ENCODE results near the gene CDK8. TPM values are rescaled to one million over a fixed set of nuclear protein-coding genes. Genes with fewer than 3 reads are reported as not detected.

The CDK8 gene
- total and polyA plus RNA-seq, 10 of the 15 experiments (the other 5 are each of a cell fraction or from before 2014, with no cell fraction given) = 8.6 to 23.5 (median 12.5) TPM

DNA sequence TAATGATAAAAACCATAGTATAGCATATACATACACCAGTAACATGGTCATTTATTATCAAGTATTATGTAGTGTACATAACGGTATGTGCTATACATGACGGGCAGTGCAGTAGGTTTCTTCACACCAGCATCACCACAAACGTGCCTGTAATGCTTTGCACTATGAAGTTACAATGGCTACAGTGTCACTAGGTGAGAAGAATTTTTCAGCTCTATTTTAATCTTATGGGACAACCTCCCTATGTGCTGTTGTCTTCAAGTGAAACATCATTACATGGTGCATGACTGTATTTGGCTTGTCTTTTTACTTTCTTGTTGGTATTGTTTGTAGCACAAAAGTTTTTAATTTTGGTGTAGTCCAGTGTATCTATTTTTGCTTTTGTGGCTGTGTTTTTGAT is 18.7 kb downstream of the CDK8 start:
- no peak for FAIRE-seq

More for the DNA sequence above, 18.7 kb downstream of the CDK8 start:
- Histone ChIP-seq H3K4me3 (no peak overlapping the region), H3K9me3 (replicated peaks; ENCODE audit: control insufficient read depth, insufficient read depth, low read length) (no peaks in the 10 kb centered on the region), H4K20me1 (ENCODE audit: control insufficient read depth, insufficient read depth) (no peaks in the 10 kb centered on the region), H3K27me3 (replicated peaks in 1 of 2; ENCODE audit: control insufficient read depth in 2 of 2, insufficient read depth in 2 of 2, low read length in 1 of 2) (no peaks in the 10 kb centered on the region), H3K27ac (ENCODE audit: control insufficient read depth, insufficient read depth) (no peak overlapping the region), H3K79me2 (ENCODE audit: control insufficient read depth, insufficient read depth, low read length) (peaks cover 7% of the 10 kb centered on the region), H3K36me3 (ENCODE audit: control insufficient read depth in 2 of 2, insufficient read depth in 2 of 2, low read length in 1 of 2) (no peaks in the 10 kb centered on the region), H3K4me1 (ENCODE audit: control insufficient read depth, insufficient read depth, low read length) (no peaks in the 10 kb centered on the region), H3K4me2 (ENCODE audit: control insufficient read depth, insufficient read depth) (no peak overlapping the region), H2AFZ (ENCODE audit: control insufficient read depth, low read depth, low read length) (no peak overlapping the region), H3K9ac (ENCODE audit: control insufficient read depth, insufficient read depth, low read length) (no peak overlapping the region)
- TF ChIP-seq SRF (IDR thresholded peaks at IDR 0.05; ENCODE audit: low read depth in 2 of 2, low read length in 2 of 2) = no peak
- no peak for TF ChIP-seq MEF2B (IDR thresholded peaks at IDR 0.05; ENCODE audit: partially characterized antibody, poor library complexity, severe bottlenecking)
- no peak for TF ChIP-seq NFXL1 (IDR thresholded peaks at IDR 0.05; ENCODE audit: borderline replicate concordance)
- TF ChIP-seq, protein P1, sequence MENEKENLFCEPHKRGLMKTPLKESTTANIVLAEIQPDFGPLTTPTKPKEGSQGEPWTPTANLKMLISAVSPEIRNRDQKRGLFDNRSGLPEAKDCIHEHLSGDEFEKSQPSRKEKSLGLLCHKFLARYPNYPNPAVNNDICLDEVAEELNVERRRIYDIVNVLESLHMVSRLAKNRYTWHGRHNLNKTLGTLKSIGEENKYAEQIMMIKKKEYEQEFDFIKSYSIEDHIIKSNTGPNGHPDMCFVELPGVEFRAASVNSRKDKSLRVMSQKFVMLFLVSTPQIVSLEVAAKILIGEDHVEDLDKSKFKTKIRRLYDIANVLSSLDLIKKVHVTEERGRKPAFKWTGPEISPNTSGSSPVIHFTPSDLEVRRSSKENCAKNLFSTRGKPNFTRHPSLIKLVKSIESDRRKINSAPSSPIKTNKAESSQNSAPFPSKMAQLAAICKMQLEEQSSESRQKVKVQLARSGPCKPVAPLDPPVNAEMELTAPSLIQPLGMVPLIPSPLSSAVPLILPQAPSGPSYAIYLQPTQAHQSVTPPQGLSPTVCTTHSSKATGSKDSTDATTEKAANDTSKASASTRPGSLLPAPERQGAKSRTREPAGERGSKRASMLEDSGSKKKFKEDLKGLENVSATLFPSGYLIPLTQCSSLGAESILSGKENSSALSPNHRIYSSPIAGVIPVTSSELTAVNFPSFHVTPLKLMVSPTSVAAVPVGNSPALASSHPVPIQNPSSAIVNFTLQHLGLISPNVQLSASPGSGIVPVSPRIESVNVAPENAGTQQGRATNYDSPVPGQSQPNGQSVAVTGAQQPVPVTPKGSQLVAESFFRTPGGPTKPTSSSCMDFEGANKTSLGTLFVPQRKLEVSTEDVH (IDR thresholded peaks at IDR 0.05; ENCODE audit: low read depth, partially characterized antibody) = no peak
- TF ChIP-seq SUPT20H (IDR thresholded peaks at IDR 0.05; ENCODE audit: borderline replicate concordance, control insufficient read depth, low read depth, low read length) = no peak
- TF ChIP-seq, protein P2, sequence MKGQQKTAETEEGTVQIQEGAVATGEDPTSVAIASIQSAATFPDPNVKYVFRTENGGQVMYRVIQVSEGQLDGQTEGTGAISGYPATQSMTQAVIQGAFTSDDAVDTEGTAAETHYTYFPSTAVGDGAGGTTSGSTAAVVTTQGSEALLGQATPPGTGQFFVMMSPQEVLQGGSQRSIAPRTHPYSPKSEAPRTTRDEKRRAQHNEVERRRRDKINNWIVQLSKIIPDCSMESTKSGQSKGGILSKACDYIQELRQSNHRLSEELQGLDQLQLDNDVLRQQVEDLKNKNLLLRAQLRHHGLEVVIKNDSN (IDR thresholded peaks at IDR 0.05; ENCODE audit: borderline replicate concordance, extremely low read length, insufficient read depth, low read depth, low read length) = no peak
- TF ChIP-seq SMARCA5 (IDR thresholded peaks at IDR 0.05) = no peak
- no TSS peak for BruUV-seq (replicated peaks)
- intact Hi-C loops (cut with micrococcal nuclease; ENCODE audit: unreplicated experiment) (no loop called here), in situ Hi-C loops (cut with MboI) (no loop called here)
- DNase-seq (ENCODE audit: low read depth, low spot score) = no peak
- ChIA-PET RAD21 (ENCODE audit: unreplicated experiment) (no interaction called here), POLR2A (interaction anchor here (0.5 kb wide), 1 partner anchor 61 kb away, joined by 3 read pairs; no protein-coding TSS in a partner anchor), SMC1A (ENCODE audit: uncharacterized antibody, unreplicated experiment) (no interaction called here), CTCF (no interaction called here)
- no peak for ATAC-seq
- WGBS (ENCODE audit: insufficient coverage, insufficient replicate concordance, low lambda C conversion rate, missing lambda C conversion rate) = 96% methylated on average over 3 of the region's 3 CpGs

Measured in GM12878 (cell line).